AG09309 (cell line): Measurements from ENCODE around the gene F13A1.

ENCODE experiments used
- DNase-seq: peaks from one replicate; pipeline ENCODE4 v3.0.0-alpha.2; 2010; ENCODE audit warnings: low read depth
- H3K4me3 ChIP-seq: 2 replicates; pipeline ENCODE4 v1.5.1; 2011; ENCODE audit warnings: mild to moderate bottlenecking, low read depth, low read length, moderate library complexity; ENCODE audit not compliant: control insufficient read depth
- TF ChIP-seq, protein P1 (sequence below): IDR thresholded peaks from 2 replicates; pipeline ENCODE4 v1.5.1; 2011; ENCODE audit warnings: mild to moderate bottlenecking, low read depth, low read length, inconsistent platforms; ENCODE audit not compliant: insufficient read depth, control insufficient read depth; ENCODE audit errors: missing control alignments

Gene F13A1

DNA sequence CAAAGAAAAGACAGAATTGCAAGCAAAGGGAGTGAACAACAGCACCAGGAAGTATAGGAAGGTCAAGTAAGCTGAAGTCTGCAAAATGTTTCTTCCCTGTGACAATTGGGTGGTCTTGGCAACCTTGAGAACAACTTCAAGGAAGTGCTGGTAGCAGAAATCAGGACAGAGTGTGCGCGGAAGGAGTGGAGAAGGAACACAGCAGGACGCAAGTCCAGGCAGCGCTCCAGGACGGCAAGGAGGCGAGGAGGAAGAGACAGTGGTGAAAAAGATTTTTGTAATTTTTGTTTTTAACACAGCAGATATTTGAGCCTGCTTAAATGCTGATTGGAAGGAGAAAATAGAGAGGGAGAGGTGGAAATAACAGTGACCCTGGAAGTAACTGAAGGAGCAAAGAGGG, 141.7 kb downstream of the F13A1 start:
- TF ChIP-seq, protein P1, sequence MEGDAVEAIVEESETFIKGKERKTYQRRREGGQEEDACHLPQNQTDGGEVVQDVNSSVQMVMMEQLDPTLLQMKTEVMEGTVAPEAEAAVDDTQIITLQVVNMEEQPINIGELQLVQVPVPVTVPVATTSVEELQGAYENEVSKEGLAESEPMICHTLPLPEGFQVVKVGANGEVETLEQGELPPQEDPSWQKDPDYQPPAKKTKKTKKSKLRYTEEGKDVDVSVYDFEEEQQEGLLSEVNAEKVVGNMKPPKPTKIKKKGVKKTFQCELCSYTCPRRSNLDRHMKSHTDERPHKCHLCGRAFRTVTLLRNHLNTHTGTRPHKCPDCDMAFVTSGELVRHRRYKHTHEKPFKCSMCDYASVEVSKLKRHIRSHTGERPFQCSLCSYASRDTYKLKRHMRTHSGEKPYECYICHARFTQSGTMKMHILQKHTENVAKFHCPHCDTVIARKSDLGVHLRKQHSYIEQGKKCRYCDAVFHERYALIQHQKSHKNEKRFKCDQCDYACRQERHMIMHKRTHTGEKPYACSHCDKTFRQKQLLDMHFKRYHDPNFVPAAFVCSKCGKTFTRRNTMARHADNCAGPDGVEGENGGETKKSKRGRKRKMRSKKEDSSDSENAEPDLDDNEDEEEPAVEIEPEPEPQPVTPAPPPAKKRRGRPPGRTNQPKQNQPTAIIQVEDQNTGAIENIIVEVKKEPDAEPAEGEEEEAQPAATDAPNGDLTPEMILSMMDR: no peak
- H3K4me3 ChIP-seq: no peak overlapping the region
- no peak for DNase-seq

DNA sequence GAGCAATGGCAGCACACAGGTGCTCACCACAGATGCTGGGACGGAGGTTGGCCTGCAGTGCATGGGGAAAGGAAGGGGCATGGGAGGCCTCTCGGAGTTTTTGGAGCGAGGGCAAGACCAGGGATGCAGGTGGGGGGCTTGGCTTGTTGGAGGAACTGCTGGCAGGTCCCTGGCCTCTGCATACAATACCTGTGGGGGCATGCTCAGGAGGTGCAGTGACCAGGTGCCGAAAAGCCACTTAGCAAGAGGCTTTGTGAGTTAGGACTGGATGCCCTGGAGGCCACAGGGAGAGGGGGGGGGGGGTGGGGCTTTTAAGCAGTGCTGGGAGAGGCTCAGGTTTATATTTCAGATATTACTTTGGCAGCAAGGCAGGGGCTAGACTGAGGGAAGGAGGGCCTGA, 142.7 kb downstream of the F13A1 start:
- no peak for DNase-seq
- TF ChIP-seq, protein P1: no peak
- no peak overlapping the region for H3K4me3 ChIP-seq

DNA sequence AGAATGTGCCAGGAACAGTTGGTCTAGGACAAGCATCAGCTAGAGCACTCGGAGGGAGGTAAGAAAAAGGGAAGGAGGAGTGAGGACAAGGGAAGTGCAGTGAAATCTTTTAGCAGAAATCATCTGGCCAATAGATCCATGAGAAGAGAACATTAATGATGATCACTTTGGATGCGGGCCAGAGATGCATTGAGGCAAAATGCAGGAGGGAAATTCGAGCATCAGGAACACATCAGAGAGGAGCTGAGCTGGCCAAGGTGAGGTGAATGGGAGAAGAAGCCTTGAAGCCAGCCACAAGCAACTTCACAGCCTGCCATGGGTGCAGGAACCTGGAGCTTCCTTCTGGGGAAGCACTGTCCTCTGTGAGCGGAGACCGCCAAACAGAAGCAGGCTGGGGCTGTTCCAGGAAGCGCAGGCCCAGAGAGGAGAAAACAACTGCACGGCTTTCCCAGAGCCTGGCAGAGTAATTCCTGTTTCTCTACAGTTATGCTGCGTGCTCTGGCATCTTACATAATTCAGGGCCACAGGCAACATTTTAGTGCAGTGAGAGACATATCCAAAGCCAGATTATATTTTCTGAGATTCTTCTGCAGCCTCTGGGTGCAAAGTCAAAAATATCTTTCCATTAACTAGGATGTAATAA, 143.8 kb downstream of the F13A1 start:
- TF ChIP-seq, protein P1: no peak
- no peak overlapping the region for H3K4me3 ChIP-seq
- DNase-seq: no peak

DNA sequence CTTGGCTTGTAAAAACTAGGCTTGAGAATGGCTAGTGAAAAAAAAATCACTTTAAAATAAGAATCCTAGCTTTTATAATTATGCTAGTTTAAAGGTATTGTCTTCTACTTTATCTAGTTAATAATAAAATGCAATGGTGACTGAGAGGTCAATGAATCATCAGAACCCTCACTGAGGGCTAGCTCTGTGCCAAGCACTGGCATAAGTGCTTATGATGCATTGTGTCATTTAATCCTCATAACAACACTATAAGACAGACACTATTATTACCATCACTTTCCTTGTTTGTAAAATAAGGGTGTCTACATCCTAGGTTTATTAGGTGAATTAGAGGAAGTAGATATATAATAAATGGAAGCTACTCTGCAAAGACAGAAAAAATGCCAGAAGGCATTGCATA, 144.3 kb downstream of the F13A1 start:
- TF ChIP-seq, protein P1: no peak
- no peak for DNase-seq
- H3K4me3 ChIP-seq: no peak overlapping the region

DNA sequence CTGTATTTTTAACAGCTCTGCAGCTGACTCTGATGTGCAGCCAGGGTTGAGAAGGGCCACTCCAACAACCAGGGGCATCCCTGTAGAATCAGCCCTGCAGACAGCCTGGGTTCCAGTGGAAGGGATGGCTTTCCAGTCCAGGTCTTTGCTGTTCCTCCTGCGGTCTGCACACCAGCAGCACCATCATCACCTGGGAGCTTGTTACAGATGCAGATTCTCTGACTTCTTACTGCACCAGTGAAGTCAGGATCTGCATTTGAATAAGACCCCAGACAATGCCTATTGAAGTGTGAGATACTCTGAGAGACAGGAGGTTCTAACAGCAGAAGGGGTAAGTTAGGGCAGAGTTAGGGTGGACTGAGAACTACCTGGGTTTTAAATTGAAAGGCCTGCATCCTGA, 151.3 kb downstream of the F13A1 start:
- no peak for DNase-seq
- TF ChIP-seq, protein P1: no peak
- no peak overlapping the region for H3K4me3 ChIP-seq

DNA sequence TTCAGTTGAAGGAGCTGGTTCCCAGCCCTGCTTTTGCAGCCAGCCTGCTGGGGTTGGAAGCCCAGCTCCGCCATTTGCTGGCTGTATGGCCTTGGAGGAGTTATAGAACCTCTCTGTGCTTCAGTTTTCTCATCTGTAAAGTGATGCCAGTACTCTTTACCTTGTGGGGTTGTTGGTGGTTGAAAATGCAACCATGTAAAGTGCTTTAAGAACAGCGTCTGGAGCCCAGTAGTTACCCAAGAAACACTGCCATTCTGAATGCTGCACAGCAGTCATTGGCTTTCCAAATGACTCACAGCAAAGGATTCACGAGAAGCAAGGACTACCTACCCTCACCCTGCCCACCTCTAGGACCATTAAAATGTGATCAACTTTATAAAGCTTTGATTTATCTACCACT, 154.4 kb downstream of the F13A1 start:
- no peak overlapping the region for H3K4me3 ChIP-seq
- no peak for DNase-seq
- TF ChIP-seq, protein P1: no peak
